ENCODE results near the gene RGS1. TPM values are rescaled to one million over a fixed set of nuclear protein-coding genes. Genes with fewer than 3 reads are reported as not detected.

The RGS1 gene
- total and polyA plus RNA-seq, 2 of the 4 experiments (the other 2 are of a cell fraction) = not detected

GRCh38 chr1:192527950-192528349 is 47.6 kb upstream of the RGS1 start:
- Histone ChIP-seq H2BK120ac (ENCODE audit: low read depth, low read length) (no peak overlapping the region), H3K9me1 (ENCODE audit: insufficient read depth, low read length) (no peaks in the 10 kb centered on the region; the same call in 1 of the 2 replicates), H2AK9ac (replicated peaks; ENCODE audit: low read depth, low read length, poor library complexity) (no peak overlapping the region), H2BK15ac (ENCODE audit: low read depth, low read length) (0 out of 3 replicates have a peak overlapping the region, but pooled peaks have one; percentile 2), H4K8ac (ENCODE audit: low read depth in 2 of 2, low read length in 2 of 2) (no peak overlapping the region), H3K9me3 (ENCODE audit: control insufficient read depth, insufficient read depth, low read length) (no peaks in the 10 kb centered on the region), H3K4me2 (ENCODE audit: low read depth, low read length) (no peak overlapping the region), H3K27ac (ENCODE audit: insufficient read depth, low read length) (no peak overlapping the region), H2BK20ac (ENCODE audit: low read depth, low read length) (no peak overlapping the region), H3K79me1 (ENCODE audit: low read depth in 1 of 2, low read length in 2 of 2) (no peaks in the 10 kb centered on the region), H3K4me1 (ENCODE audit: control insufficient read depth, insufficient read depth, low read length) (peaks cover 7% of the 10 kb centered on the region; the same call in 1 of the 2 replicates), H2AK5ac (ENCODE audit: low read depth, low read length) (no peak overlapping the region), H4K20me1 (ENCODE audit: insufficient read depth, low read length) (no peaks in the 10 kb centered on the region), H4K91ac (ENCODE audit: insufficient read depth, low read depth, low read length) (no peak overlapping the region), H3K56ac (ENCODE audit: extremely low read depth, insufficient read depth, low read length) (no peak overlapping the region), H2BK5ac (ENCODE audit: low read depth, low read length, poor library complexity, severe bottlenecking) (no peak overlapping the region), H3K9ac (ENCODE audit: low read depth, low read length) (no peak overlapping the region), H3K27me3 (ENCODE audit: control insufficient read depth, insufficient read depth, low read length) (no peaks in the 10 kb centered on the region), H3K23ac (ENCODE audit: low read depth, low read length) (no peak overlapping the region), H3K4me3 (ENCODE audit: insufficient read depth, low read depth, low read length) (no peak overlapping the region), H3K14ac (replicated peaks; ENCODE audit: low read depth, low read length) (no peak overlapping the region), H4K5ac (ENCODE audit: low read depth, low read length) (no peak overlapping the region), H2AFZ (replicated peaks; ENCODE audit: low read length, poor library complexity) (no peak overlapping the region), H3K4ac (ENCODE audit: low read depth, low read length) (no peak overlapping the region), H3K36me3 (ENCODE audit: control insufficient read depth, insufficient read depth, low read length) (no peaks in the 10 kb centered on the region), H3K18ac (ENCODE audit: low read depth, low read length) (peak overlapping the region; percentile 13; the same call in 1 of the 2 replicates)
- ChIA-PET POLR2A (ENCODE audit: unreplicated experiment) (no interaction called here), CTCF (interaction anchor here (0.7 to 1.4 kb wide), 2 partner anchors 13 to 21 kb away, joined by 3 to 5 read pairs; no protein-coding TSS in a partner anchor)
- dilution Hi-C loops (cut with HindIII; ENCODE audit: low sequenced_read_pairs, unreplicated experiment) = no loop called here
- TF ChIP-seq MAZ (IDR thresholded peaks at IDR 0.05; ENCODE audit: borderline replicate concordance, low read depth, low read length) (no peak), BHLHE40 (IDR thresholded peaks at IDR 0.05; ENCODE audit: low read depth, low read length) (no peak), ELK1 (IDR thresholded peaks at IDR 0.05; ENCODE audit: borderline replicate concordance, low read depth, low read length) (no peak), NFE2L2 (IDR thresholded peaks at IDR 0.05; ENCODE audit: low read depth, low read length) (no peak), POLR2A (IDR thresholded peaks at IDR 0.05; ENCODE audit: low read depth, low read length) (no peak), CEBPB (IDR thresholded peaks at IDR 0.05; ENCODE audit: low read depth, low read length) (no peak), RCOR1 (IDR thresholded peaks at IDR 0.05; ENCODE audit: insufficient replicate concordance, low read length) (no peak), MXI1 (IDR thresholded peaks at IDR 0.05; ENCODE audit: borderline replicate concordance, low read depth, low read length) (no peak), RFX5 (IDR thresholded peaks at IDR 0.05; ENCODE audit: low read depth, low read length) (no peak), RAD21 (IDR thresholded peaks at IDR 0.05; ENCODE audit: low read length) (no peak)
- TF ChIP-seq, protein P1, sequence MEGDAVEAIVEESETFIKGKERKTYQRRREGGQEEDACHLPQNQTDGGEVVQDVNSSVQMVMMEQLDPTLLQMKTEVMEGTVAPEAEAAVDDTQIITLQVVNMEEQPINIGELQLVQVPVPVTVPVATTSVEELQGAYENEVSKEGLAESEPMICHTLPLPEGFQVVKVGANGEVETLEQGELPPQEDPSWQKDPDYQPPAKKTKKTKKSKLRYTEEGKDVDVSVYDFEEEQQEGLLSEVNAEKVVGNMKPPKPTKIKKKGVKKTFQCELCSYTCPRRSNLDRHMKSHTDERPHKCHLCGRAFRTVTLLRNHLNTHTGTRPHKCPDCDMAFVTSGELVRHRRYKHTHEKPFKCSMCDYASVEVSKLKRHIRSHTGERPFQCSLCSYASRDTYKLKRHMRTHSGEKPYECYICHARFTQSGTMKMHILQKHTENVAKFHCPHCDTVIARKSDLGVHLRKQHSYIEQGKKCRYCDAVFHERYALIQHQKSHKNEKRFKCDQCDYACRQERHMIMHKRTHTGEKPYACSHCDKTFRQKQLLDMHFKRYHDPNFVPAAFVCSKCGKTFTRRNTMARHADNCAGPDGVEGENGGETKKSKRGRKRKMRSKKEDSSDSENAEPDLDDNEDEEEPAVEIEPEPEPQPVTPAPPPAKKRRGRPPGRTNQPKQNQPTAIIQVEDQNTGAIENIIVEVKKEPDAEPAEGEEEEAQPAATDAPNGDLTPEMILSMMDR (conservative IDR thresholded peaks at IDR 0.05; ENCODE audit: low read depth, low read length) = no peak
- DNase-seq (no peak), ATAC-seq (ENCODE audit: low read depth) (no peak)
- in situ Hi-C loops (cut with MboI; ENCODE audit: low sequenced_read_pairs) = no loop called here
- intact Hi-C loops (cut with micrococcal nuclease) = no loop called here
- BruUV-seq (replicated peaks) = no TSS peak
